ENCODE results near the gene CAMSAP2.
"Not testable (repeated sequence)": the region's sequence is repeated elsewhere in the genome, so short reads cannot be mapped to it uniquely, and the experiment has no call there.

Gene CAMSAP2

DNA sequence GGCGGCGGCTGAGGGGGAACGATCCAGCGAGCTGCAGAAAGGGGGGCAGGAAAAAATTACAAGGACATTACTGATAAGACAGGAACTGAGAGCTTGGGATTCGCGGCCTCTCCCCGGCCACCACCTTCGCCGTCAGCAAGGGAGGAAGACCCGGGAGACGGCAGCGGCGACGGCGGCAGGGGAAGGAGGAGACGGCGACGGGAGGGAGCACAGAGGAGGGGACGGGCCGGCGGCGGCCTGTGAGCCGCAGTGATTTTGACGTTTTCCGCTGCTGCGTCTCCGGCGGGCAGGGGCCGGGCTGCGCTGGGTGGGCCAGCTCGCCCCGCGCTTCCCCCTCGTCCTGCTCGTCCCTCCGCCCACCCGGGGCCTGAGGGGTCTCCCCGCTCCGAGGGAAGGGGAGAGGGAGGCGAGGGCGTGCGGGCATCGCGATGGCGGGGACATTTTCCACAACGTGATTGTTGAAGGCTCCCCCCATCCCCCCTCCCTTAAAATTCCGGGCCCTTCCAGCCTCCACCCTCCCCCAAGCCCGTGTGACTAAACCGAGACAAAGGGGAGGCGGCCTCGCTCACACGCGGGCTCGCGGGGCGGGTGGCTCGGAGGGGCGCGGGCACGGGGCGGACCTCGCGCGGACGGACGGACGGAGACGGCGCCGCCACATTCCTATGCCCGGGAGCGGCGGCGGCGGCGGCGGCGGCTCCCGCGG is 407 bp downstream of the CAMSAP2 start:
- no peak for FAIRE-seq

- no peak for FAIRE-seq
Observed at GRCh38 chr1:200739702-200740570, 1.2 kb downstream of the CAMSAP2 start.

- no peak for FAIRE-seq
Observed at GRCh38 chr1:200740571-200741208, 2.0 kb downstream of the CAMSAP2 start.

DNA sequence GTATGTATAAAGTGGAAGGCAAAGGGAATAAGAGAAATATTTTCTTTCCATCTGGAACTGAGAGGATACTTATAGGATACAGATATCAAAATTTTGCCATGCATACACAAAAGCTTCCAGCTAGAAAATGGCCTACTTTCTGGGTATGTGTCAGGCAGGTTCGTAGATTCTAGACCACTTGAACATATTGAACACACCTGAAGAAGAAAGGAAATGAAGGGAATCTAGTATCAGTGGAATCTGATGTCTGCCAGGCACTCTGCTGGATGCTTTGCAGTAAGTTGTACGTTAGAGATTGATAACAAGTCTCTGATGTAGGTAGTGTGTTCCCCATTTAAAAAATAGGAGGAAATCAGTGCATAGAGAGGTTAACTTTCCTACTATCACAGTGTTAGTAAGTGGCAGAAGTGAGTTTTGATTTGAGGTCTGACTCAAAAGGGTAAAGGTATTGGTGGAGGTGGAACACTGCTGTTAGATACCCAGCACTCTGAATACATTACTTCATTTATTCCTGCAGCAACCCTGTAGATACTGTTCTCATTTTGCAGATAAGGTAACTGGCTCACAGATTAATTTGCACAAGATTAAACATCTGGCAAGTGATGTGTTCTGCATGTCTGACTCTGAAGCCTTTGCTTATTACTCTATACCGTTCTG is 3.0 kb downstream of the CAMSAP2 start:
- no peak for FAIRE-seq

GRCh38 chr1:200744143-200744542 is 5.5 kb downstream of the CAMSAP2 start:
- FAIRE-seq = no peak

GRCh38 chr1:200749090-200749489 is 10.4 kb downstream of the CAMSAP2 start:
- FAIRE-seq = no peak

DNA sequence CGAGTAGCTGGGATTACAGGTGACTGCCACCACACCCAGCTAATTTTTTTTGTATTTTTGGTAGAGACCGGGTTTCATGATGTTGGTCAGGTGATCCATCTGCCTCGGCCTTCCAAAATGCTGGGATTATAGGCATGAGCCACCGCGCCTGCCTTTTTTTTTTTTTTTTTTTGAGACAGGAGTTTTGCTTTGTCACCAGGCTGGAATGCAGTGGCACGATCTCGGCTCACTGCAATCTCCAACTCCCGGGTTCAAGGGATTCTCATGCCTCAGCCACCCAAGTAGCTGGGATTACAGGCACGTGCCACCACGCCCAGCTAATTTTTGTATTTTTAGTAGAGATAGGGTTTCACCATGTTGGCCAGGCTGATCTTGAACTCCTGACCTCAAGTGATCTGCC is 12.1 kb downstream of the CAMSAP2 start:
- FAIRE-seq = not testable (repeated sequence)

DNA sequence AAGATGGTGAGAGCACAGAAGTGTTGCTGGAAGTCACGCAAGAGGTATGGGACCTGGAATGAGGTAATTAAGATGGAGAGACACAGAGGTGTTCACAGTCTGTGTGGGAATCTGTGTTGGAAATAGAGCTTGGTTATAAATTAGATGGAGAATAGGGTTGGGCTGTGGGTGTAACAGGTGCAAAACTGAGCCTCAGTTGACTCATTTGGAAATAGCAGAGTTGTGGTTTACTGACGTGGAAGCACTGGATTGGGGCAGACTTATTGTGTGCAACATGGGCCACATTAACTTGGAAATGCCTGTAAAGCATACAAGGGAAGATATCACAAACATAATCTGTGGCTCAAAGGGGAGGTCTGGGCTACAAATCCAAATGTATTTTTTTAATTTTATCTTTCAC is 13.0 kb downstream of the CAMSAP2 start:
- FAIRE-seq = no peak

GRCh38 chr1:200753650-200754198 is 15.0 kb downstream of the CAMSAP2 start:
- FAIRE-seq = no peak

DNA sequence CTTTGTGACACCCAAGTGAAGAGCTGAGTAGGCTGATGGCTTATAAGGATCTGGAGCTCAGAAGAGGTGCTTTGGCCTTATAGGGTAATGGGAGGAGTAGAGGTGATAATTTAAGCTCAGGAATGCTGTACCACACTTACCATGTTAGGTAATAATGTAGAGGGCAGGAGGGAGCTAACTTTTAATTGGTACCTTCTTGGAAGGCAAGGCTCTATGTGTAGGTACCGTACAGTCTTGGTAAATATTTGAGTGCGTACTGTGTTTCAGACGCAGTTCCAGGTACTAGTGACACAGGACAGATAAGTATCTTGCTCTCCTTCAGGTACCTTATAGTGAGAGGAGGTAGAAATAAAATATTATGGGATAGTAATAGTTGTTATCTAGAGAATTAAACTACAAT is 16.8 kb downstream of the CAMSAP2 start:
- no peak for FAIRE-seq

GRCh38 chr1:200762089-200762488 is 23.4 kb downstream of the CAMSAP2 start:
- FAIRE-seq = peak; percentile 19

DNA sequence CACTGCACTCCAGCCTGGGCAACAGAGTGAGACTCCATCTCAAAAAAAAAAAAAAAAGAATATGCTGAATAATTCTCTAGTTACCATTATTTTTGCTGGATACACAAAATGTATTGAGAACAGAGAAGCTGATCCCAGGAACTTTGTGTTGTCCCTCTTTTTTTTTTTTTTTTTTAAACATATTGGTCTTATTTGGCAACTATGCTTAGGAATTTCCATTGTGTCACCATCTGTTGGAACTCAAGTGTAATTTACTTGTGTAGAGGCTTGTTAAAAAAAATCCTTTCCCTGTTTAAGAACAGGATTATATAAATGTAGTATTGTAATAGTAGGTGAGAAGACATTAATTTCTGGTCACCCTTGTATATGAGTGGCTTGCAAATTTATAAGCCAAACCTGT is 28.6 kb downstream of the CAMSAP2 start:
- no peak for FAIRE-seq

- FAIRE-seq = no peak
Observed at GRCh38 chr1:200771625-200772555, 33.2 kb downstream of the CAMSAP2 start.

GRCh38 chr1:200774311-200774710 is 35.6 kb downstream of the CAMSAP2 start:
- no peak for FAIRE-seq

- no peak for FAIRE-seq
Observed at GRCh38 chr1:200774735-200775444, 36.2 kb downstream of the CAMSAP2 start.

GRCh38 chr1:200775850-200776249 is 37.2 kb downstream of the CAMSAP2 start:
- no peak for FAIRE-seq

GRCh38 chr1:200776949-200777348 is 38.3 kb downstream of the CAMSAP2 start:
- no peak for FAIRE-seq

GRCh38 chr1:200778766-200779165 is 40.1 kb downstream of the CAMSAP2 start:
- FAIRE-seq = no peak

- no peak for FAIRE-seq
Observed at GRCh38 chr1:200779326-200779725, 40.6 kb downstream of the CAMSAP2 start.

- FAIRE-seq = no peak
Observed at GRCh38 chr1:200780545-200781369, 42.1 kb downstream of the CAMSAP2 start.

All from A204.1 (cell line).